Ovary (tissue), 9 donors: ENCODE data around the gene DDA1. TPM values are rescaled to one million over a fixed set of nuclear protein-coding genes. Genes with fewer than 3 reads are reported as not detected.

ENCODE experiments used
- DNase-seq, 5 donors: peaks; one replicate each; pipeline ENCODE4 v3.0.0-alpha.2; 2019 to 2020
- H3K27ac ChIP-seq, 2 donors: fragments of 200-600 bp; one replicate each; pipeline versions ENCODE4 v1.5.1 to v1.8.0; 2019 to 2022
- H3K27me3 ChIP-seq: fragments of 200-600 bp; one replicate; pipeline ENCODE4 v1.8.0; 2022
- H3K36me3 ChIP-seq: fragments of 200-600 bp; sonication (generic); one replicate; pipeline ENCODE4 v1.5.1; 2019
- H3K4me1 ChIP-seq: one replicate; pipeline ENCODE4 v1.8.1; 2013; ENCODE audit warnings: mild to moderate bottlenecking, moderate library complexity; ENCODE audit not compliant: insufficient read depth
- H3K4me3 ChIP-seq: fragments of 200-600 bp; sonication (generic); one replicate; pipeline ENCODE4 v1.5.1; 2017
- H3K9me3 ChIP-seq, 2 donors: fragments of 200-600 bp in 1 of 2; sonication (generic) in 1 of 2; one replicate each; pipeline versions ENCODE4 v1.5.1 to v1.8.1; 2013 to 2019; ENCODE audit warnings: mild to moderate bottlenecking in 1 of 2, moderate library complexity in 1 of 2
- EP300 ChIP-seq: sonication (generic); formaldehyde crosslinking; IDR thresholded peaks from one replicate; pipeline ENCODE4 v1.6.1; 2017; ENCODE audit warnings: antibody characterized with exemption
- POLR2A ChIP-seq: fragments of 450-650 bp; IDR thresholded peaks from one replicate; pipeline ENCODE4 v1.6.1; 2017; ENCODE audit warnings: antibody characterized with exemption, mild to moderate bottlenecking, moderate library complexity
- WGBS, 3 donors: extraction: QIAGEN DNeasy Blood & Tissue Kit in 1 of 3; methylation state at CpG; one replicate each; pipeline versions ENCODE4 v1.1.5 to v1.1.7; 2013 to 2017; 5-methylcytosine and 5-hydroxymethylcytosine counted together
- intact Hi-C, 4 donors: fragments of 100-400 bp; cut with DNase I; formaldehyde crosslinking; loops; one replicate each; pipeline versions ENCODE4 v1.11.0 to v1.15.1; 2022 to 2023
- polyA plus RNA-seq, 2 donors: library from polyadenylated mRNA; stranded (reverse); fragments of 200-250 nt in 1 of 2; fragments of 350-450 nt in 1 of 2; fragmentation: Illumina TruSeq in 1 of 2; extraction: RNeasy Lipid Tissue Mini Kit (QIAGEN cat#74804) in 1 of 2; gene quantifications; one replicate each; pipeline ENCODE4 v1.2.3, GENCODE V29; 2013 to 2014
- total RNA-seq, 7 donors: library from RNA; depleted of rRNA in 2 of 7; stranded (reverse); fragments of >200 nt in 2 of 7; fragmentation: NEBNext Ultra II Directional in 3 of 7; extraction: Animal tissue kit (Norgen Biotek cat#: 25700) in 3 of 7; gene quantifications; one replicate each; pipeline versions ENCODE4 v1.1.0 to v1.2.4, GENCODE V29; 2016 to 2023
- TF ChIP-seq, protein P1 (sequence below), 3 donors: fragments of 450-650 bp in 2 of 3; fragments of 200-600 bp in 1 of 3; IDR thresholded peaks; one replicate each; pipeline versions ENCODE4 v1.5.1 to v1.8.0; 2016 to 2022; ENCODE audit warnings: antibody characterized with exemption in 3 of 3, mild to moderate bottlenecking in 1 of 3
- donor health status: DM: no; HTN: no; CAD: no; lungs with moderate emphysema.
- donor health status: DM: no; HTN: no; CAD: no.
- donor health status: Bipolar disorder and iron deficiency.
- donor health status: DM: yes; HTN: yes; CAD: no.
- donor health status: DM: no; HTN: no; CAD: no.
- donor health status: DM: yes; HTN: yes; CAD: no.

The DDA1 gene
- total and polyA plus RNA-seq, 9 donors: 6.3 to 32.6 (median 20.2) TPM

DNA sequence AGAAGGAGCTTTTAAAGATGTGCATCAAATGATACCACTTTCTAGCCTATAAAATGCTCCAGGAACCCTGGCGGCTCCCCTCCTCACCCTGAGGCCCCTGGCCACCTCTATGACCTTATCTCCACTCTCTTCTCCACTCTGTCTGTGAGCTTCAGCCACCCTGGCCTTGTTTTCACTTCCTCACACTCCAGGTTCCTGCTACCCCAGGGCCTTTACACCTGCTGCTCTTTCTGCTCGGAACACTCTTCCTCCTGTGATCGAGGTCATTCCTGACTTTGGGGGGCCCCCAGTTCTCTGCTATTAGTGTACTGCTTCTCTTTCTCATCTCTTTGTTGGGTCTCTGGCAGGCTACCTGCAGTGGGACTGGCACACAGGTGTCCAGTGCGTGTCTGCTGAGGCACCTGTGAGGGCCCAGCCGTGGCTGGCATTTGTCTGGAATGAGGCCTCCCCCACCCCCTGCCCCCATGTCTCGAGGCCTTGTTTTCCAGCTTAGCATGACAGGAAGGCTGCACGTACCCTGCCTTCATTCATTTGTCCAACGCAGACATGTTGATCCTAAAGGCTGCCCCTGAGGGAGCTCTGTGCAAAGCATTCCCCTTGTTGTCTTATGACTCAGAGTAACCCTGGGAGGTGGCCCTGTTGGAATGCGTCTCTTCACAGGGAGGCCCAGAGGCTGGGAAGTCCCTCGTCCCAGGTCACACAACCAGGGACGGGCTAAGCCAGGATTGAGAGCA lies 2.3 kb downstream of the DDA1 start:
- no peak for DNase-seq
- H3K27ac ChIP-seq: no peak overlapping the region
- H3K27me3 ChIP-seq: no peaks in the 10 kb centered on the region
- TF ChIP-seq POLR2A (no peak), EP300 (no peak)
- TF ChIP-seq, protein P1, sequence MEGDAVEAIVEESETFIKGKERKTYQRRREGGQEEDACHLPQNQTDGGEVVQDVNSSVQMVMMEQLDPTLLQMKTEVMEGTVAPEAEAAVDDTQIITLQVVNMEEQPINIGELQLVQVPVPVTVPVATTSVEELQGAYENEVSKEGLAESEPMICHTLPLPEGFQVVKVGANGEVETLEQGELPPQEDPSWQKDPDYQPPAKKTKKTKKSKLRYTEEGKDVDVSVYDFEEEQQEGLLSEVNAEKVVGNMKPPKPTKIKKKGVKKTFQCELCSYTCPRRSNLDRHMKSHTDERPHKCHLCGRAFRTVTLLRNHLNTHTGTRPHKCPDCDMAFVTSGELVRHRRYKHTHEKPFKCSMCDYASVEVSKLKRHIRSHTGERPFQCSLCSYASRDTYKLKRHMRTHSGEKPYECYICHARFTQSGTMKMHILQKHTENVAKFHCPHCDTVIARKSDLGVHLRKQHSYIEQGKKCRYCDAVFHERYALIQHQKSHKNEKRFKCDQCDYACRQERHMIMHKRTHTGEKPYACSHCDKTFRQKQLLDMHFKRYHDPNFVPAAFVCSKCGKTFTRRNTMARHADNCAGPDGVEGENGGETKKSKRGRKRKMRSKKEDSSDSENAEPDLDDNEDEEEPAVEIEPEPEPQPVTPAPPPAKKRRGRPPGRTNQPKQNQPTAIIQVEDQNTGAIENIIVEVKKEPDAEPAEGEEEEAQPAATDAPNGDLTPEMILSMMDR (IDR thresholded peaks at IDR 0.05): no peak
- H3K4me1 ChIP-seq: peaks cover 2% of the 10 kb centered on the region
- intact Hi-C loops: no loop called here
- no peaks in the 10 kb centered on the region for H3K36me3 ChIP-seq
- no peaks in the 10 kb centered on the region for H3K9me3 ChIP-seq
- H3K4me3 ChIP-seq: no peak overlapping the region
- WGBS, 3 donors: 64 to 80% (median 76%) methylated on average over 9 to 11 of the region's 11 CpGs

DNA sequence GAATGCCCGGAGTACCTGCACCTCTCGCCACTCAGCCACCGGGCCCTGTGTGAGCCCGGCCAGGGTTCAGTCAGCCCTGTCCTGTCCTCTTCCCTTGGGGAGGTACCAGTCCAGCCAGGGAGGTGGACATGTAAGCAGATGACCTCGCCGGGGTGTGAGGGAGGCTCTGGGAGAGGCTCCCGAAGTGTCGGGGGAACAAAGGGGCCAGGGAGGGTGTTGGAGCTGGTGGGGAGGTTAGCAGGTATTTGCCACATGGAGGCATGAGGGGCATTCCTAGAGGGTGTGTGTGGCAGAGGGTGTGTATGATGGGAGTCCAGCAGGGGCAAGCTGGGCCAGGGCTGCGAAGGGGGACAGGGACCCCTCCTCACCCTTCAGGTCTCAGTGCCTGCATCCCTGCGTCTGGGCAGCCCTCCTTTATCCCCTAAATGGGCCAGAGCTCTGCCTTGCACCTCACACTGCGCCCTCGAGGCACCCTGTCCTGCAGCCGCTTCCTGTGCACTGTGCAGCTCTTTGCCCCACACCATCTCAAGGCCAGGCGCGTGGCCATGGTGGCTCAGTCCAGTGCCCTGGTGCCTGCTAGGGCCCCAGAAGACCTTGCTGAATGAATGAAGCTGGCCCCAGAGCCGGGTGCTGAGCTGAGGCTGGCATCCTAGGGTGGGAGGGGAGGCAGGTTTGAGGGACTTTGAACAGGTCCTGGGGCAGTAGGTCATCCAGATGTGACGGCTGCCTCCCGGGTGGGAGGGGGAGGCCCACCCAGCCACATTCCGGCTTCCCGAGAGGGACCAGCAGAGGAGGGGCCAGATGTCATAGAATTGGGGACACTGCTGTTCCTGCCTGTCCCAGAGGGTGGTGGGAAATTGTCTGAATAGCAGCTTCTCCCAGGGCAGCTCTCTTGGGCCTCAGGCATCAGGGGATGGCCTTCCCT lies 3.1 kb downstream of the DDA1 start:
- WGBS, 3 donors: 76 to 85% (median 83%) methylated on average over 20 of the region's 20 CpGs
- peaks cover 2% of the 10 kb centered on the region for H3K4me1 ChIP-seq
- H3K36me3 ChIP-seq: no peaks in the 10 kb centered on the region
- H3K9me3 ChIP-seq: no peaks in the 10 kb centered on the region
- intact Hi-C loops: no loop called here
- no peaks in the 10 kb centered on the region for H3K27me3 ChIP-seq
- no peak for DNase-seq
- TF ChIP-seq, protein P1 (IDR thresholded peaks at IDR 0.05): no peak
- TF ChIP-seq EP300 (no peak), POLR2A (no peak)
- no peak overlapping the region for H3K4me3 ChIP-seq
- H3K27ac ChIP-seq: no peak overlapping the region

DNA sequence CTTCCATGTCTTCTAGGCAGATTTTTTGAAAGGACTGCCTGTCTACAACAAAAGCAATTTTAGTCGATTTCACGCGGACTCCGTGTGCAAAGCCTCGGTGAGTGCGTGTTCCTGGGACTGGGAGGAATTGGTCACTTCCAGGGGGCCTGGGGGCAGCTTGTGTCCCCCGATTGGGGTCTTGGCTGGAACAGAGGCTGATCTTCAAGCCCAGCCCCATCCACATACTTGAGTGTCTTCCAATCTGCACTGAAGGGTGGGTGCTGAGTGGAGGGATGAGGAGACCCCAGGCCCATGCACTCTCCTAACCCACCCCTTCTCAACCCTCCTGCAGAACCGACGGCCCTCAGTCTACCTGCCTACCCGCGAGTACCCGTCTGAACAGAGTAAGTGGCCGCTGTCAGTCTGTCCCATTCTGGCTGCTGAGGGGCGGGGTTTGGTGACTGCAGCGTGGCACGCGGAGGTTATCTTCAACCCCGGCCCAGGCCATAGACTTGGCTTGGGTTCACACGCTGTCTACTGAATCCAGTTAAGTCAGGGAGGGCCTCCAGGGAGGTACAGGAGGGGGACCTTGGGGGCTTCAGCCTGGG lies 4.7 kb downstream of the DDA1 start:
- 89 to 93% (median 89%) methylated on average over 19 of the region's 19 CpGs for WGBS, 3 donors
- H3K36me3 ChIP-seq: no peaks in the 10 kb centered on the region
- DNase-seq: no peak
- H3K9me3 ChIP-seq: no peaks in the 10 kb centered on the region
- no peak overlapping the region for H3K4me3 ChIP-seq
- no peaks in the 10 kb centered on the region for H3K27me3 ChIP-seq
- TF ChIP-seq, protein P1 (IDR thresholded peaks at IDR 0.05): no peak
- TF ChIP-seq EP300 (no peak), POLR2A (no peak)
- H3K27ac ChIP-seq: no peak overlapping the region
- no peaks in the 10 kb centered on the region for H3K4me1 ChIP-seq
- intact Hi-C loops: no loop called here

DNA sequence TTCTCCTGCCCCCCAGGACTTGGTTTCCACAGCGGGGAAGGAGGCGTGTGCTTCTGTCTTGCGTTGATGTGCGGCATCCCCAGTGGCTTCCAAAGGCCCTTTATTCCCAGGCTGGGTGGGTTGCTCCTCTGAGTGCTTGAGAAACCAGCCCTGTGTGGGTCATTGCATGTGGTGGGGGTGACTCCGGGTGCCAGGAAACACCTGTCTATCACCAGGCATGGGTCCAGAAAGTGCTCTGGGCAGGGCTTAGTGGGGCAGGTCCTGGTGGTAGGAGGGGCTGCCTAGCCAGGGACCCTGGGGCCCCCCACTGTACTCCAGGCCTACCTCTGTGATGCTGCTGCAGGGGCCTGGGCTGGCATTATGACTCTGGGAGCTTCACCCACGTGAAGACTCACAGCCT lies 9.6 kb downstream of the DDA1 start:
- Histone ChIP-seq H3K36me3 (no peaks in the 10 kb centered on the region), H3K4me1 (no peaks in the 10 kb centered on the region), H3K27ac (no peak overlapping the region), H3K9me3 (no peaks in the 10 kb centered on the region), H3K27me3 (no peaks in the 10 kb centered on the region), H3K4me3 (no peak overlapping the region)
- intact Hi-C loops: no loop called here
- TF ChIP-seq, protein P1 (IDR thresholded peaks at IDR 0.05): no peak
- TF ChIP-seq POLR2A (no peak), EP300 (no peak)
- 73 to 75% (median 75%) methylated on average over 6 of the region's 6 CpGs for WGBS, 3 donors
- DNase-seq: no peak
